Breast epithelium (tissue), 4 donors: ENCODE data around the gene SCIMP. TPM values are rescaled to one million over a fixed set of nuclear protein-coding genes. Genes with fewer than 3 reads are reported as not detected.
"Not testable (repeated sequence)": the region's sequence is repeated elsewhere in the genome, so short reads cannot be mapped to it uniquely, and the experiment has no call there.

Experiments used
- DNase-seq, 2 donors: peaks; one replicate each; pipeline ENCODE4 v3.0.0-alpha.2; 2019; ENCODE audit warnings: low spot score in 2 of 2
- H3K27ac ChIP-seq, 2 donors: fragments of 200-600 bp; sonication (generic) in 1 of 2; one replicate each; pipeline ENCODE4 v1.5.1; 2016 to 2019; ENCODE audit warnings: mild to moderate bottlenecking in 1 of 2
- H3K27me3 ChIP-seq, 2 donors: fragments of 200-600 bp; sonication (generic) in 1 of 2; one replicate each; pipeline versions ENCODE4 v1.5.1 to v1.6.0; 2017 to 2019; ENCODE audit warnings: control low read depth in 1 of 2, mild to moderate bottlenecking in 1 of 2
- H3K36me3 ChIP-seq: fragments of 200-600 bp; one replicate; pipeline ENCODE4 v1.5.1; 2019
- H3K4me1 ChIP-seq, 2 donors: fragments of 200-600 bp; sonication (generic); one replicate each; pipeline ENCODE4 v1.5.1; 2016 to 2019; ENCODE audit warnings: control low read depth in 1 of 2
- H3K4me3 ChIP-seq, 3 donors: fragments of 200-600 bp; sonication (generic); 1 replicate in 2 of 3; 2 replicates in 1 of 3; pipeline ENCODE4 v1.5.1; 2016 to 2019; ENCODE audit warnings: mild to moderate bottlenecking in 3 of 3, moderate library complexity in 2 of 3
- H3K9me3 ChIP-seq, 2 donors: fragments of 200-600 bp; sonication (generic) in 1 of 2; one replicate each; pipeline ENCODE4 v1.5.1; 2016 to 2019; ENCODE audit warnings: control low read depth in 1 of 2
- POLR2A ChIP-seq: fragments of 450-650 bp; IDR thresholded peaks from one replicate; pipeline ENCODE4 v1.6.1; 2016; ENCODE audit warnings: antibody characterized with exemption, mild to moderate bottlenecking, moderate library complexity
- POLR2AphosphoS5 ChIP-seq, 3 donors: sonication (generic); formaldehyde crosslinking; IDR thresholded peaks; one replicate each; pipeline ENCODE4 v1.6.1; 2017; ENCODE audit warnings: antibody characterized with exemption in 3 of 3
- intact Hi-C: fragments of 100-400 bp; cut with DNase I; formaldehyde crosslinking; loops from one replicate; pipeline ENCODE4 v1.15.1; 2023; ENCODE audit warnings: low total_unique reads
- total RNA-seq, 3 donors: library from RNA; depleted of rRNA; stranded (reverse); fragments of >200 nt; gene quantifications; one replicate each; pipeline ENCODE4 v1.1.0, GENCODE V29; 2016
- TF ChIP-seq, protein P1 (sequence below), 3 donors: fragments of 450-650 bp; IDR thresholded peaks; one replicate each; pipeline ENCODE4 v1.5.1; 2016 to 2017; ENCODE audit warnings: antibody characterized with exemption in 3 of 3, mild to moderate bottlenecking in 3 of 3, moderate library complexity in 3 of 3

Gene SCIMP
- total RNA-seq, 3 donors from 2014 or later = 1.3 to 5.6 (median 4.7) TPM

DNA sequence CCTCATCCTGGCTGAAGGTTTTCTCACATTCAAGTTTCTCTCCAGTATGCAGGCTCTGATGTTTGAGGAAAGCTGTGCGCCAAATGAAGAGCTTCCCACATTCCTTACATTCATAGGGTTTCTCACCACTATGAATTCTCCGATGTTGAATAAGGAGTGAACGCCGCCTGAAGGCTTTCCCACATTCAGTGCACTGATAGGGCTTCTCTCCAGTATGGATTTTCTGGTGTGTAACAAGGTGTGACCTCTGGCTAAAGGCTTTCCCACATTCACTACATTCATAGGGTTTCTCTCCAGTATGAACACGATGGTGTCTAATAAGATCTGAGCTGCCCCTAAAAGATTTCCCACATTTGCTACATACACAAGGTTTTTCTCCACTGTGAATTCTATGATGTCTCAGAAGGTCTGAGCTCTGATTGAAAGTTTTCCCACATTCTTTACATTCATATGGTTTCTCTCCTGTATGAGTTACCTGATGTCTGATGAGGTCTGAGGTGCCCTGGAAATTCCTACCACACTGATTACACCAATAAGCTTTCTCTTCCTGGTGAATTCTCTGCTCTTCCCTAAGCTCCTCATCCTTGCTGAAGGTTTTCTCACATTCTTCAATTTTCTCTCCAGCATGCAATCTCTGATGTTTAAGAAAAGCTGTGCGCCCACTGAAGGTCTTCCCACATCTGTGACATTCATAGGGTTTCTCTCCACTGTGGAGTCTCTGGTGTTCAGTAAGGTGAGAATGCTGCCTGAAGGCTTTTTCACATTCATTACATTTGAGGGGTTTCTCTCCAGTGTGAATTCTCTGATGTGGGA is 51.9 kb downstream of the SCIMP start:
- H3K9me3 ChIP-seq = peaks cover 89 to 99% of the 10 kb centered on the region in 2 donors

DNA sequence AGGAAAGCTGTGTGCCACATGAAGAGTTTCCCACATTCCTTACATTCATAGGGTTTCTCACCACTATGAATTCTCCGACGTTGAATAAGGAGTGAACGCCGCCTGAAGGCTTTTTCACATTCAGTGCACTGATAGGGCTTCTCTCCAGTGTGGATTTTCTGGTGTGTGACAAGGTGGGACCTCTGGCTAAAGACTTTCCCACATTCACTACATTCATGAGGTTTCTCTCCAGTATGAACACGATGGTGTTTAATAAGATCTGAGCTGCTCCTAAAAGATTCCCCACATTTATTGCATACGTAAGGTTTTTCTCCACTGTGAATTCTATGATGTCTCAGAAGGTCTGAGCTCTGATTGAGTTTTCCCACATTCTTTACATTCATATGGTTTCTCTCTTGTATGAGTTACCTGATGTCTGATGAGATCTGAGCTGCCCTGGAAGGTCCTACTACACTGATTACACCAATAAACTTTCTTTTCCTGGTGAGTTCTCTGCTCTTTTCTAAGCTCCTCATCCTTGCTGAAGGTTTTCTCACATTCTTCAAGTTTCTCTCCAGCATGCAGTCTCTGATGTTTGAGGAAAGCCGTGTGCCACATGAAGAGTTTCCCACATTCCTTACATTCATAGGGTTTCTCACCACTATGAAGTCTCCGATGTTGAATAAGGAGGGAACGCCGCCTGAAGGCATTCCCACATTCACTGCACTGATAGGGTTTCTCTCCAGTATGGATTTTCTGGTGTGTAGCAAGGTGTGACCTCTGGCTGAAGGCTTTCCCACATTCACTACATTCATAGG is 53.0 kb downstream of the SCIMP start:
- no peak overlapping the region for H3K27ac ChIP-seq
- H3K4me1 ChIP-seq = no peaks in the 10 kb centered on the region
- TF ChIP-seq, protein P1, sequence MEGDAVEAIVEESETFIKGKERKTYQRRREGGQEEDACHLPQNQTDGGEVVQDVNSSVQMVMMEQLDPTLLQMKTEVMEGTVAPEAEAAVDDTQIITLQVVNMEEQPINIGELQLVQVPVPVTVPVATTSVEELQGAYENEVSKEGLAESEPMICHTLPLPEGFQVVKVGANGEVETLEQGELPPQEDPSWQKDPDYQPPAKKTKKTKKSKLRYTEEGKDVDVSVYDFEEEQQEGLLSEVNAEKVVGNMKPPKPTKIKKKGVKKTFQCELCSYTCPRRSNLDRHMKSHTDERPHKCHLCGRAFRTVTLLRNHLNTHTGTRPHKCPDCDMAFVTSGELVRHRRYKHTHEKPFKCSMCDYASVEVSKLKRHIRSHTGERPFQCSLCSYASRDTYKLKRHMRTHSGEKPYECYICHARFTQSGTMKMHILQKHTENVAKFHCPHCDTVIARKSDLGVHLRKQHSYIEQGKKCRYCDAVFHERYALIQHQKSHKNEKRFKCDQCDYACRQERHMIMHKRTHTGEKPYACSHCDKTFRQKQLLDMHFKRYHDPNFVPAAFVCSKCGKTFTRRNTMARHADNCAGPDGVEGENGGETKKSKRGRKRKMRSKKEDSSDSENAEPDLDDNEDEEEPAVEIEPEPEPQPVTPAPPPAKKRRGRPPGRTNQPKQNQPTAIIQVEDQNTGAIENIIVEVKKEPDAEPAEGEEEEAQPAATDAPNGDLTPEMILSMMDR (IDR thresholded peaks at IDR 0.05) = no peak
- TF ChIP-seq POLR2A = no peak
- TF ChIP-seq POLR2AphosphoS5 (IDR thresholded peaks at IDR 0.05) = no peak
- no peak for DNase-seq
- H3K9me3 ChIP-seq = peaks cover 93 to 99% of the 10 kb centered on the region in 2 donors
- no peaks in the 10 kb centered on the region for H3K36me3 ChIP-seq
- intact Hi-C loops = no loop called here
- no peak overlapping the region for H3K4me3 ChIP-seq
- no peaks in the 10 kb centered on the region for H3K27me3 ChIP-seq

More for the DNA sequence above, 51.9 kb downstream of the SCIMP start:
- no peak for TF ChIP-seq POLR2AphosphoS5 (IDR thresholded peaks at IDR 0.05)
- TF ChIP-seq, protein P1 (IDR thresholded peaks at IDR 0.05) = no peak
- no peak for TF ChIP-seq POLR2A
- Histone ChIP-seq H3K4me1 (no peaks in the 10 kb centered on the region), H3K4me3 (no peak overlapping the region), H3K36me3 (no peaks in the 10 kb centered on the region), H3K27ac (no peak overlapping the region), H3K27me3 (no peaks in the 10 kb centered on the region)
- intact Hi-C loops = no loop called here
- no peak for DNase-seq

DNA sequence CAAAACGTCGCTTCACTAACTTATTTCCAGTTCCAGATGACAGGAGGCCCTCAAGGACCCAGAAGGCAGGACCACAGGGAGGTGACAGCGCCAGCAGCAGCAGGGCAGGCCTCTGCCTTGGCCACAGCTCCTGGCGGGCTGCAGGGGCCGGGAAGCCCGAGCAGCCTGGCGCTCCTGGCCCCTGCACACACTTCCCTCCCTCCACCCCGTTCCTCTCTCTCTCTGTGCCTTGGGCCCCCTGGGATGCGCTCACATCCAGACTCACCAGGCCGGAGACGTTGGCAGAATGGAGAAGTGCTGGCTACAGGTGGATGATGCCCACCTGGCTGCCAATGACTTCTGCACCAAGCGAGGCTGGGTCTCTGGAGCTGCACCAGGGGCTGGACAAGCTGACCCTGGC is 55.7 kb downstream of the SCIMP start:
- no peak overlapping the region for H3K27ac ChIP-seq
- no peaks in the 10 kb centered on the region for H3K27me3 ChIP-seq
- no peak for TF ChIP-seq POLR2A
- TF ChIP-seq, protein P1 (IDR thresholded peaks at IDR 0.05) = no peak
- no peak overlapping the region for H3K4me3 ChIP-seq
- H3K9me3 ChIP-seq = peaks cover 81 to 90% of the 10 kb centered on the region in 2 donors
- intact Hi-C loops = no loop called here
- H3K4me1 ChIP-seq = no peaks in the 10 kb centered on the region
- H3K36me3 ChIP-seq = no peaks in the 10 kb centered on the region
- DNase-seq = no peak

DNA sequence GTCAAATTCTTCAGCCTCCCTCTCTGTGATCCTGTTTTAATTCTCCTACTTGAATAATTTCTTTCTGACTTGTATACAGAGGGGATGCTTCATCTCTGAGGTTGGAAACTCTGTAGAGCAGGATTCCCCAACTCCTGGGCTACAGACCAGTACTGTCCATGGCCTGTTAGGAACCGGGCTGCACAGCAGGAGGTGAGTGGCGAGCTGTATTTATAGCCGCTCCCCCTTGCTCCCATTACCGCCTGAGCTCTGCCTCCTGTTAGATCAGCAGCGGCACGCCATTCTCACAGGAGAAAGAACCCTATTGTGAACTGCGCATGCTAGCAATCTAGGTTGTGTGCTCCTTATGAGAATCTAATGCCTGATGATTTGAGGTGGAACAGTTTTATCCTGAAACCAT is 59.6 kb downstream of the SCIMP start:
- H3K4me3 ChIP-seq, H3K27me3 ChIP-seq, H3K4me1 ChIP-seq, DNase-seq, H3K36me3 ChIP-seq, H3K27ac ChIP-seq, intact Hi-C loops: not testable (repeated sequence)
- peaks cover 41 to 61% of the 10 kb centered on the region in 2 donors for H3K9me3 ChIP-seq

DNA sequence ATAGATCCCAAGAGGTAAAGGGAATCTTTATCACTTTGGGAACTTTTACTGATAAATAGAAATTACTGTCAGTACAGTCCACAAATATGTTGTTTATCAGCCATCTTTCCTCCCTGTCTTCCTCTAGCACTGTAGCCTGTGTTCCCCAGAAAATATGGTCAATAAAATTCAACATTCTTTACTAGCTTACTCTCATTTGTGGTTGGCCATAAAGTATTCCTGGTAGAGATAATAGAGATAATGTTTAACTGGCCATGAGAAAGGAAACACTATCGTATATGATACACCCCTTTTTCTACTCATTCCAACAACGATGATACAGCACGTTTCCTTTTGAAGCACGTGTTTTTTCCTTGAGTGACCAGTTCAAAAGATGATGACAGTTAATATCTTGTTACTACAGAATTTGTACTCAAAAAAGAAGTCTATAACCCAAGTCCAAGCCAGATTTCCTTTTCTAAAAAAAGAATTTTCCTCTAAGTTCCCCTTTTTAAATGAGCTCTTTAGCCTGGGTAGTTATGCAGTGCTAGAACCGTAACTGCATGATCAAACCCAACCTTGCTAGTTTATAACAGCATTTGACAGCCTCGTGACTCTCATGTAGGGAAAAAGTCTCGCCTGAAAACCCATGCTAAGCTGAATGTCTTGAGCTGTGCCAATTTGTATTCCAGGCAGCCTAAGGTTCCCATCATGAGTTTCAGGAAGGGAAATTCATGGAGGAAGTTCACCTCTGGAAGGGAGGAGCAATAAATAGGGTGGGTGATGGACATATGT is 68.7 kb downstream of the SCIMP start:
- DNase-seq, intact Hi-C loops, H3K9me3 ChIP-seq, H3K36me3 ChIP-seq, H3K27ac ChIP-seq, H3K27me3 ChIP-seq, H3K4me1 ChIP-seq, H3K4me3 ChIP-seq: not testable (repeated sequence)
